HG03039 (cell line): ENCODE data around the gene SLC27A4.
A peak's percentile ranks its signal among the peaks of the same experiment; 100 is the strongest.

ENCODE experiments used
- ATAC-seq: cut with Tn5 transposase; IDR thresholded peaks from one replicate; pipeline ENCODE4 v1.9.1; 2021; ENCODE audit warnings: mild to moderate bottlenecking, moderate library complexity; ENCODE audit not compliant: unreplicated experiment

SLC27A4 gene

DNA sequence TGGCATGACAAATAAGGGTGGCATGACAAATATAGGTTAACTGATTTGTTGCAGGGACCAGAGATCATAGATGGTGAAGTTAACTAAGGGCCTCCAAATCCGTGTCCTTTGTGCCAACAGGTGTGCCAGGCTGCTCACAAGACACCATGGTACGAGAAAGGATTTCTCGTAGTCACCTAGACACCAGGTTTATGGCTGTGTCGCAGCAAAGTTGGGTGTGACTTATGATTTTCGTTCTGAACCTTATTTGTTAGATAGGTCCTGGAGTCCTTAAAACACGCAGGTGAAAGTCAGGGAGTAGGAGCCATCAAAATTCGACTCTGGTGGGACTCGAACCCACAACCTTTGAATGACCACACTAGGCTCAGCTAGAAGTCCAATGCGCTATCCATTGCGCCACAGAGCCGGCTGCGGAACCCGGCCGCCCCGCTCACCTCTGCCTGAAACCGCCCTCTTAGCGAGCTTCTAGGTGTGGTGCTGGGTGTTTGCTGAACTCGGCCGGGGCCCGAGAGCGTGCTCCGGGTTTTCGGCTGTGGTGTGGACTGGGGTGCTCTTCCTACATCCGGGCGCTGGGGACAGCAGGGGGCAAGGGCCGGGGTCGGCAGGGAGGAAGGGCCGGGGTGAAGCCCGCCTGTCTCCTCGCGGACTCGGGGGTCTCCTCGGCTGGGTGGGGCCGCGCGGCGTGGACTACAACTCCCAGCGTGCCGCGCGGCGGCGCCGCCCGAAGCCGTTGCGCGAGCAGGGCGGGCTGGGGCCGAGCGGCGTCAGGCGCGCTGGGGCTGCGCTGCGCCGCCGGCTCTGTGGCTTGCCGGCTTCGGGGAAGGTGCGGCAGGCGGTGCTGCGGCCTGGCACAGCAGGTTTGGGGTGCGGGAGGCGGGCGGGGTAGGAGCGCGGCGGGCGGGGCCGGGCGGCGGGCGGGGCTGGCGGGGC lies at the start of gene SLC27A4:
TSS of gene SLC27A4 (plus strand) at position 767 of the 930 bp plus-strand sequence. CDS start 2,606 bp downstream, outside the sequence.
- peak; percentile 70 for ATAC-seq

- ATAC-seq, result no peak
These were observed 48.3 kb upstream of the SLC27A4 start for GRCh38 chr9:128292009-128292408.

GRCh38 chr9:128293091-128293490 lies 47.2 kb upstream of the SLC27A4 start:
- ATAC-seq, result no peak

GRCh38 chr9:128294142-128294541 lies 46.2 kb upstream of the SLC27A4 start:
- ATAC-seq, result no peak

DNA sequence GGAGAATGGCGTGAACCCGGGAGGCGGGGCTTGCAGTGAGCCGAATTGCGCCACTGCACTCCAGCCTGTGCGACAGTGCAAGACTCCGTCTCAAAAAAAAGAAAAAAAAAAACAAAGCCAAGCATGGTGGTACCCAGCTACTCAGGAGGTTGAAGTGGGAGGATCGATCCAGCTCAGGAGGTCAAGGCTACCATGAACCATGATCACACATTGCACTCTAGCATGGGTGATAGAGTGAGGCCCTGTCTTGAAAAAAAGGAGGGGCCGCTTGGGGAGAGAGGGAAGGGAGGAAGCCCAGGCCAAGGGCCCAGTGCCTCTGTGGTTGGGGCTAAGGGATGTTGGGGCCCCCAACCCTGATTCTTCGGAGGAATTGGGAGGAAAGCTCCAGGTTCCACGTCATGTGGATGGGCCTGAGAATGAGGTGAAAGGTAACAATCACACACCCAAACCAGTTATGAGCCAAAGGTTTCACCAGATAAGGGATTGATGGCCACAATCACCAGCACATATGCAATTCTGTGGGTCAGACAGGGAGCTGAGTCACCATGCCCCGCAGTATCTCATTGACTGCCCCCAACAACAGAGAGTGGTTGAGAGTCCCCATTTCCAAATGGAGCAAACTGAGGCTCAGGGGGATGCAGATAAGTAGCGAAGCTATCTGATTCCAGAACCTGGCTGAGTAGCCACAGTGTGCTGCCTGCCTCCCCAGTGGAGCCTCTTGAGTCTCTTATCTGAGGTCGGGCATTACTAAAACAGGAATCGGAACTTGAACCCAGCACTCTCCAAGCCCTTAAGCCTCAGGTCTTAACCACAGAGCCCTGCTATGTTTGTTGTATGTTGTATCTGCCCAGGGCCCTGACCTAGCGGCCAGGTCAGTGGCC lies 43.7 kb upstream of the SLC27A4 start:
- ATAC-seq, result no peak

DNA sequence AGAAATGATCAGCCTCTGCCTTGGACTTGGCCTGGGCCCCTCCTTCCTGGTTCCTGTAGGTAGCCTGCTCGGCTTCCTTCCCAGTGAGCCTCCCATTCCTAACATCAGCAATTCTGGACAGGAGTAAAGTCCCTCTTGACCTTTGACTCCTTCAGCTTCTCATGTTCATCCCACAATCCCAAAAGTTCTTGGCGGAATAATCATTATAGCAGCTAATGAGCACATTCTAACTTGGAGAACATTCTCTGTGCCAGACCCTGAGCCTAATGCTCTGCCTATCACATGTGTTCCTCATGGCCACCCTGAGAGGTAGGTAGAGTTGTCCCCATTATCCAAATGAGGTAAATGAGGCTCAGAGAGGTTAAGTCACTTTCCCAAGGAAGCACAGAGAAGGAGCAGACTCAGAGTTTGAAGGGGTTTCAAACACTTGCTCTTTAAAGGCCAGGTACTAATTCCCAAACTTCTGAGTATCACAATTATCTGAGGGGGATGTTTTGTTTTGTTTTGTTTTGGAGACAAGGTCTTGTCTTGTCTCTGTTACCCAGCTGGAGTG lies 43.0 kb upstream of the SLC27A4 start:
- no peak for ATAC-seq

- no peak for ATAC-seq
These were observed 41.5 kb upstream of the SLC27A4 start for GRCh38 chr9:128298535-128299482.

DNA sequence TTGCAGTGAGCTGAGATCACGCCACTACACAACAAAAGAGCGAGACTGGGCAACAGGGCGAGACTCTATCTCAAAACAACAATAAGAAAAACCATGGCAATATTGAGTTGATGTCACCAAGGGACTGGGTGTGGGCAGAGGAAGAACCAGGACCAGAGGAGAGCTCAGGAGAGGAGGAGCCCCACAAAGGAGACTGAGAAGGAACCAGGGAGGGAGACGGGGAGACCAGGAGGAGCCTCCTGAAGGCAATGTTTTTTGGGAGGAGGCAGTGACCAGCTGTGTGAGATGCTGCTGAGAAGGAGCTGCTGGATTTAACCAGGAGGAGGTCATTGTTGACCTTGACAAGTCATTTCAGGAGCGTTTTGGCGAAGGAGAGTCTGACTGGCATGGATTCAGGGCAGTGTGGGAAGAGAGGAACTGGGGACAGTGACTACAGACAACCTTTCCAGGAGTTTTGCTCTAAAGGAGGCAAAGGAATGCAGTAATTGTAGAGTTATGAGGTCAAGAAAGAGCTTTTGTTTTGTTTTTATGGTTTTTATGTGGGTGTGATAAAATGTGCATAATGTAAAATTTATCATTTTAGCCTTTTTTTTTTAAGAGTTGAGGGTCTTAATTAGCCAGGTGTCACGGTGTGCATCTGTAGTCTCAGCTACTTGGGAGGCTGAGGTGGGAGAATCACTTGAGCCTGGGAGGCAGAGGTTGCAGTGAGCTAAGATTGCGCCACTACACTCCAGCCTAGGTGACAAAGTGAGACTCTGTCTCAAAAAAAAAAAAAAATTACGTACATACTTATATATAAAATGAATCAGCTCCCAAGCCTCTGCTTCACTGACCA lies 36.0 kb upstream of the SLC27A4 start:
- ATAC-seq, result no peak

- no peak for ATAC-seq
These were observed 35.4 kb upstream of the SLC27A4 start for GRCh38 chr9:128304971-128305288.

- ATAC-seq, result no peak
These were observed 30.8 kb upstream of the SLC27A4 start for GRCh38 chr9:128309551-128309950.

- no peak for ATAC-seq
These were observed 29.9 kb upstream of the SLC27A4 start for GRCh38 chr9:128310461-128310860.

DNA sequence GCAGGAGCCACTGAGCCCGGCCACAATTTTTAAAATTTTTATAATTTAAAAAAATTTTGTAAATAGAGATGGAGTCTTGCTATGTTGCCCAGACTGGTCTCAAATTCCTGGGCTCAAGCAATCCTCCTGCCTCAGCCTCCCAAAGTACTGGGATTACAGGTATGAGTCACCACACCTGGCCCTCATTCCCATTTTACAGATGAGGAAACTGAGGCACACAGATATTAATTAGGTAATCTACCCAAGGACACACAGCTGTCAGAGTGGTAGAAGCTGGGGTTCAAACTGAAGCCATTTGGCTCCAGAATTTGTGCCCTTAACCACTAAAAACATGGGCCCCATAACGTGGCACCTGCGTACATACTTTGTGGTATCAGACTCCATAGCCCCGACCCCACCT lies 25.6 kb upstream of the SLC27A4 start:
- ATAC-seq, result no peak

DNA sequence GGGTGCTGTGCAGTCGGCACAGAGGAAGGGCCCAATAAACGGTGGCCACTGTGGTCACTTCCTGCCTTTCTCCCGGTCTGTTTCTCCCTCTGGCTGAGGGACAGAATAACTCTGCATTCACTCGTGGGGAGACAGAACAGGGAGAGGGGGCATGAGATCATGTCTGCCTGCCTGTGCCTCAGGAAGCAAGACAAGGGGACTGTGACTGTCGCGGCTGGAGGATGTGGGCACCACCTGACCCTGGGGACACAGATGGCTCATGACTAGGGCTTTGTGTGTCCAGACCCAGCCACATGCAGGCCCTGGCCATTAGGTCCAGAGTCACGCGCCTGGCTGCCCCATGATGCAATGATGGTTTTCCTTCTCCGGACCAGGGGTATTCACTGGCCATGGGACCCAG lies 23.9 kb upstream of the SLC27A4 start:
- no peak for ATAC-seq

DNA sequence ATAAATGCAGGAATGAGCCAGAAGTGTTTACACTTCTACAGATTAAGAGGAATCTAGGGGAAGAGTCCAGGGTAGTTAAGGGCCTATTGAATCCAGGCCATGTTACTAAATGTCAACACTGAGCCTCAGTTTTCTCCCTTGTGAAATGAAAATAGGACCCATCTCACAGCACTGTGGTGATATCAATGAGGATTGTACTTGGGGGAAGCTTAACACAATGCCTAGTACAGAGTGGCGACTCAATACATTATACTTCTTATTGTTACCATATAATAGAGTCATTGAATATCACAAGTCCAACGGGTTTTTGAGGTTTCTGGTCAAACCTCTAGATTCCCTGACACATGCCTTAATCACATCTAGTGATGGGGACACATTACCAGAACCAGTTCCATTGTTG lies 22.7 kb upstream of the SLC27A4 start:
- no peak for ATAC-seq

DNA sequence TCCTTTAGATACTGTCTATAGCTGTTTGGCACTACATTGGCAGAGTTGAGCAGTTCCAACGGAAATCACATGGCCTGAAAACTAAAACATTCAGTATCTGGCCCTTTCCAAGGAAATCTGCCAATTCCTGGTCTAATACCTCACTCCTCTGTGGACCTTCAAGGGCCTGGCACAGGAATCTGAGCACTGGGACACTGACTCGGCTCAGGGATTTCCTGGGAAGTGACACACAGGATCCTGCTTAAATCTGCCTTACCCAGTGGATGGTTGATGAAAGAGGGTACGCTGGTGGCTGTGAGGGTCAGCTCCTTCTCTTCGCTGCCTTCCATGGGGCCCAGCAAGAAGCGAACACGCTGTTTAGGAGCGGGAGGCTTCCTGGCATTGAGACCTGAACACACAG lies 19.0 kb upstream of the SLC27A4 start:
- ATAC-seq, result no peak

GRCh38 chr9:128321879-128322403 lies 18.4 kb upstream of the SLC27A4 start:
- no peak for ATAC-seq

- peak; percentile 69 for ATAC-seq
These were observed 17.7 kb upstream of the SLC27A4 start, which contains the start of the genes COQ4 and TRUB2 for GRCh38 chr9:128322404-128323211. Gene COQ4 (plus strand): TSS chr9:128322839. CDS start chr9:128322859, 20 bp downstream. Gene TRUB2 (minus strand): TSS chr9:128322447. CDS start chr9:128322408, 39 bp downstream.

DNA sequence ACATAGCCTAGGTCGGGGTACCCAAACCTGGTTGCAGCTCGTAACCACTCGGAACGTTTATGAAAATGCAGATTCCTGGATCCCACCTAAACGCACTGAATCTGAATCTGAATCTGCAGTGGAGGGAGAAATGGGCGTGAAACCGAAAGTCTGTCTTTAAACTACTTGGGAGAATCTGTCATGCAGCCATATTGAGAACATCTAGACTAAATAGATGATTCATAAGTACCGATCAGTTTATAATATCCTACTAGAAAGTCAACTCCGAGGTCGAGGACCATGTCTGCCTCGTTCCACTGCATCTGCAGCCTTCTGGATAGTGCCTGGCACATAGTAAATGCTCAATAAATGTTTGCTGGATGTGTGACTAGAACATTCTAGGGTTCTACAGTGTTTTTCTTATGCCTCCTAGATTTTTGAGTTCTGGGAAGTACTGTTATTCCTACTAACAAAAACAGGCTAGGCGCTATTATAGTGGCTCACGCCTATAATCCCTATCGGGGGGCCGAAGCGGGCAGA lies 17.1 kb upstream of the SLC27A4 start:
- no peak for ATAC-seq
